ENCODE data around the gene TBX4.

DNA sequence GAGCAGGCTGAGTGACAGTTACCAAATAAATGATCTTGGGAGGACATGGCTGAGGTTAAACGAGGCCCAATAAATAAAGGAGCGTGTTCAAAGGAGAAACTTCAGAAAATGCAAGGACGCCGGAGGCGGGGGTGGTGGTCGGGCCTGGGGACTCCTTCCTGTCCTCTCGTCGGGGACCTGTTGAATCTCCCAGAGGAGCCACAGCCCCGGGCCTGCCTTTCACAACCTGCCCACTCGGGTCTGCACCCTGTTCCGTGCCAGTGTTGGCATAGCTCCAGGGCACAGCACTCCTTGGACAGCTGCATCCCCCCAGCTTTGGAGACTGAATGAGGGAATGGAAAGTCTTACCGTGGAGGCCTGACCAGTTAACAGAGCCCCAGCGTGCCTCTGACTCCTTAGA, 8.1 kb upstream of the TBX4 start:
- no peak for TF ChIP-seq EZH2 (IDR thresholded peaks at IDR 0.05; ENCODE audit: borderline replicate concordance, low read depth, low read length)
- no peak for TF ChIP-seq FOXJ3 (CRISPR knock-in tag; IDR thresholded peaks at IDR 0.05)
- no peak for TF ChIP-seq E2F6 (IDR thresholded peaks at IDR 0.05; ENCODE audit: borderline replicate concordance in 1 of 2, extremely low read depth in 1 of 2, insufficient read depth in 1 of 2, insufficient read length in 1 of 2, low read depth in 1 of 2, low read length in 1 of 2, poor library complexity in 1 of 2, severe bottlenecking in 1 of 2)
- no peak for TF ChIP-seq SMARCA4 (IDR thresholded peaks at IDR 0.05)
- TF ChIP-seq, protein P1, sequence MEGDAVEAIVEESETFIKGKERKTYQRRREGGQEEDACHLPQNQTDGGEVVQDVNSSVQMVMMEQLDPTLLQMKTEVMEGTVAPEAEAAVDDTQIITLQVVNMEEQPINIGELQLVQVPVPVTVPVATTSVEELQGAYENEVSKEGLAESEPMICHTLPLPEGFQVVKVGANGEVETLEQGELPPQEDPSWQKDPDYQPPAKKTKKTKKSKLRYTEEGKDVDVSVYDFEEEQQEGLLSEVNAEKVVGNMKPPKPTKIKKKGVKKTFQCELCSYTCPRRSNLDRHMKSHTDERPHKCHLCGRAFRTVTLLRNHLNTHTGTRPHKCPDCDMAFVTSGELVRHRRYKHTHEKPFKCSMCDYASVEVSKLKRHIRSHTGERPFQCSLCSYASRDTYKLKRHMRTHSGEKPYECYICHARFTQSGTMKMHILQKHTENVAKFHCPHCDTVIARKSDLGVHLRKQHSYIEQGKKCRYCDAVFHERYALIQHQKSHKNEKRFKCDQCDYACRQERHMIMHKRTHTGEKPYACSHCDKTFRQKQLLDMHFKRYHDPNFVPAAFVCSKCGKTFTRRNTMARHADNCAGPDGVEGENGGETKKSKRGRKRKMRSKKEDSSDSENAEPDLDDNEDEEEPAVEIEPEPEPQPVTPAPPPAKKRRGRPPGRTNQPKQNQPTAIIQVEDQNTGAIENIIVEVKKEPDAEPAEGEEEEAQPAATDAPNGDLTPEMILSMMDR (IDR thresholded peaks at IDR 0.05 in 2 of 3, conservative IDR thresholded peaks at IDR 0.05 in 1 of 3; ENCODE audit: insufficient read depth in 2 of 3, low read depth in 1 of 3, low read length in 3 of 3), result no peak
- no peak for TF ChIP-seq SMAD2 (IDR thresholded peaks at IDR 0.05; ENCODE audit: low read depth, low read length)
- TF ChIP-seq FOXK2 (conservative IDR thresholded peaks at IDR 0.05 in 1 of 2, IDR thresholded peaks at IDR 0.05 in 1 of 2; ENCODE audit: low read depth in 2 of 2), result no peak
- TF ChIP-seq, protein P2, sequence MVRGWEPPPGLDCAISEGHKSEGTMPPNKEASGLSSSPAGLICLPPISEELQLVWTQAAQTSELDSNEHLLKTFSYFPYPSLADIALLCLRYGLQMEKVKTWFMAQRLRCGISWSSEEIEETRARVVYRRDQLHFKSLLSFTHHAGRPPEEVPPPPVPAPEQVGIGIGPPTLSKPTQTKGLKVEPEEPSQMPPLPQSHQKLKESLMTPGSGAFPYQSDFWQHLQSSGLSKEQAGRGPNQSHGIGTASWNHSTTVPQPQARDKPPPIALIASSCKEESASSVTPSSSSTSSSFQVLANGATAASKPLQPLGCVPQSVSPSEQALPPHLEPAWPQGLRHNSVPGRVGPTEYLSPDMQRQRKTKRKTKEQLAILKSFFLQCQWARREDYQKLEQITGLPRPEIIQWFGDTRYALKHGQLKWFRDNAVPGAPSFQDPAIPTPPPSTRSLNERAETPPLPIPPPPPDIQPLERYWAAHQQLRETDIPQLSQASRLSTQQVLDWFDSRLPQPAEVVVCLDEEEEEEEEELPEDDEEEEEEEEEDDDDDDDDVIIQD (CRISPR knock-in tag; IDR thresholded peaks at IDR 0.05), result no peak

Measured in K562 (cell line).